Measurements from ENCODE around the gene PLEKHA4.

DNA sequence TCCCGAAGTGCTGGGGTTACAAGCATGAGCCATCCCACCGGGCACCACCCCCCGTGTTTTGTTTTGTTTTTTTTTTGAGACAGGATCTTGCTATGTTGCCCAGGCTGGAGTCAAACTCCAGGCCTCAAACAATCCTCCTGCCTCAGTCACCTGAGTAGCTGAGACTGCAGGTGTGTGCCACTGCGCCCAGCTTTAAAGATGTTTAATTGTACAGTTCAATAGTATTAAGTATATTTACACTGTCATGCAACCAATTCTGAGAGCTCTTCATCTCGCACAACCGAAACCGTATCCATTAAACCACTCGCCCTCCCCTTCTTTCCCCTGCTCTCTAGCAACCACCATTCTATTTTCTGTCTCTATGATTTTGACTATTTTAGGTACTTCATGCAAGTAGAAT is 47.3 kb upstream of the PLEKHA4 start:
- TF ChIP-seq FOXM1 (IDR thresholded peaks at IDR 0.05; ENCODE audit: borderline replicate concordance, low read depth) (no peak), EP300 (IDR thresholded peaks at IDR 0.05; ENCODE audit: borderline replicate concordance) (no peak), YY1 (IDR thresholded peaks at IDR 0.05; ENCODE audit: low read depth) (no peak), TAF1 (IDR thresholded peaks at IDR 0.05; ENCODE audit: low read depth) (no peak), TCF12 (IDR thresholded peaks at IDR 0.05; ENCODE audit: low read depth) (no peak), CEBPB (IDR thresholded peaks at IDR 0.05) (no peak), MAX (IDR thresholded peaks at IDR 0.05) (no peak), EGR1 (IDR thresholded peaks at IDR 0.05) (no peak), ZBTB7A (IDR thresholded peaks at IDR 0.05; ENCODE audit: low read depth) (no peak), NFIC (IDR thresholded peaks at IDR 0.05) (no peak), TEAD4 (IDR thresholded peaks at IDR 0.05) (no peak)
- TF ChIP-seq, protein P1, sequence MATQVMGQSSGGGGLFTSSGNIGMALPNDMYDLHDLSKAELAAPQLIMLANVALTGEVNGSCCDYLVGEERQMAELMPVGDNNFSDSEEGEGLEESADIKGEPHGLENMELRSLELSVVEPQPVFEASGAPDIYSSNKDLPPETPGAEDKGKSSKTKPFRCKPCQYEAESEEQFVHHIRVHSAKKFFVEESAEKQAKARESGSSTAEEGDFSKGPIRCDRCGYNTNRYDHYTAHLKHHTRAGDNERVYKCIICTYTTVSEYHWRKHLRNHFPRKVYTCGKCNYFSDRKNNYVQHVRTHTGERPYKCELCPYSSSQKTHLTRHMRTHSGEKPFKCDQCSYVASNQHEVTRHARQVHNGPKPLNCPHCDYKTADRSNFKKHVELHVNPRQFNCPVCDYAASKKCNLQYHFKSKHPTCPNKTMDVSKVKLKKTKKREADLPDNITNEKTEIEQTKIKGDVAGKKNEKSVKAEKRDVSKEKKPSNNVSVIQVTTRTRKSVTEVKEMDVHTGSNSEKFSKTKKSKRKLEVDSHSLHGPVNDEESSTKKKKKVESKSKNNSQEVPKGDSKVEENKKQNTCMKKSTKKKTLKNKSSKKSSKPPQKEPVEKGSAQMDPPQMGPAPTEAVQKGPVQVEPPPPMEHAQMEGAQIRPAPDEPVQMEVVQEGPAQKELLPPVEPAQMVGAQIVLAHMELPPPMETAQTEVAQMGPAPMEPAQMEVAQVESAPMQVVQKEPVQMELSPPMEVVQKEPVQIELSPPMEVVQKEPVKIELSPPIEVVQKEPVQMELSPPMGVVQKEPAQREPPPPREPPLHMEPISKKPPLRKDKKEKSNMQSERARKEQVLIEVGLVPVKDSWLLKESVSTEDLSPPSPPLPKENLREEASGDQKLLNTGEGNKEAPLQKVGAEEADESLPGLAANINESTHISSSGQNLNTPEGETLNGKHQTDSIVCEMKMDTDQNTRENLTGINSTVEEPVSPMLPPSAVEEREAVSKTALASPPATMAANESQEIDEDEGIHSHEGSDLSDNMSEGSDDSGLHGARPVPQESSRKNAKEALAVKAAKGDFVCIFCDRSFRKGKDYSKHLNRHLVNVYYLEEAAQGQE (IDR thresholded peaks at IDR 0.05; ENCODE audit: low read depth) = no peak
